H1 (cell line): ENCODE measurements around the gene GPX5. TPM values are rescaled to one million over a fixed set of nuclear protein-coding genes. Genes with fewer than 3 reads are reported as not detected.

ENCODE experiments used
- CTCF ChIA-PET: fragments of 300-600 bp; sonication (Branson Sonifier 250); formaldehyde crosslinking; loops from one replicate; lab custom pipeline; 2021; ENCODE audit not compliant: partially characterized antibody; lab: Charles Lee
- POLR2A ChIA-PET: fragments of 300-600 bp; sonication (Branson Sonifier 250); formaldehyde crosslinking; loops from one replicate; lab custom pipeline; 2021; ENCODE audit warnings: inconsistent platforms; ENCODE audit not compliant: partially characterized antibody; lab: Charles Lee
- DNase-seq, 2 experiments: peaks; one replicate each; pipeline versions ENCODE4 v3.0.0 to v3.0.0-alpha.2; 2010 to 2022; ENCODE audit warnings: low spot score in 2 of 2, low read depth in 1 of 2, mixed read lengths in 1 of 2
- FAIRE-seq: peaks from 2 replicates; lab custom pipeline; 2011; peaks lifted over from hg19 to GRCh38; lab: Jason Lieb, UNC
- H2AFZ ChIP-seq: 2 replicates; pipeline ENCODE4 v1.8.1; 2012; ENCODE audit warnings: low read length, inconsistent platforms
- H2AK5ac ChIP-seq: 2 replicates; pipeline ENCODE4 v1.6.1; 2013; ENCODE audit warnings: low read depth, low read length
- H2BK120ac ChIP-seq: replicated peaks from 2 replicates; pipeline ENCODE3; 2013; ENCODE audit warnings: low read depth, low read length, inconsistent platforms
- H2BK12ac ChIP-seq: 2 replicates; pipeline ENCODE4 v1.6.1; 2013; ENCODE audit warnings: low read depth, low read length
- H2BK15ac ChIP-seq: 2 replicates; pipeline ENCODE4 v1.6.1; 2013; ENCODE audit warnings: low read length
- H2BK20ac ChIP-seq: 2 replicates; pipeline ENCODE4 v1.6.1; 2013; ENCODE audit warnings: low read length
- H2BK5ac ChIP-seq: 2 replicates; pipeline ENCODE4 v1.6.1; 2013; ENCODE audit warnings: low read depth, low read length
- H3K14ac ChIP-seq: 2 replicates; pipeline ENCODE4 v1.6.1; 2013; ENCODE audit warnings: inconsistent platforms; ENCODE audit not compliant: insufficient read length
- H3K18ac ChIP-seq: 2 replicates; pipeline ENCODE4 v1.6.1; 2013; ENCODE audit warnings: low read length; ENCODE audit errors: extremely low read depth
- H3K23ac ChIP-seq: 2 replicates; pipeline ENCODE4 v1.6.1; 2013; ENCODE audit warnings: inconsistent platforms; ENCODE audit not compliant: insufficient read length
- H3K23me2 ChIP-seq: 2 replicates; pipeline ENCODE4 v1.6.1; 2013; ENCODE audit warnings: low read depth, low read length
- H3K27ac ChIP-seq: 2 replicates; pipeline ENCODE4 v1.6.1; 2011; ENCODE audit warnings: low read depth, low read length, inconsistent platforms
- H3K27me3 ChIP-seq, 4 experiments: replicated peaks in 1 of 4; 1 replicate in 1 of 4; 2 replicates in 3 of 4; pipeline versions ENCODE4 v1.6.1 to v1.8.1; 2011 to 2013; ENCODE audit warnings: low read length in 3 of 4, mild to moderate bottlenecking in 3 of 4, inconsistent platforms in 2 of 4, mixed read lengths in 2 of 4, moderate library complexity in 1 of 4; ENCODE audit not compliant: control insufficient read depth in 3 of 4, insufficient read depth in 3 of 4; ENCODE audit errors: extremely low read depth in 1 of 4
- H3K36me3 ChIP-seq, 4 experiments: 2 replicates each; pipeline versions ENCODE4 v1.6.1 to v1.8.1; 2011 to 2013; ENCODE audit warnings: mild to moderate bottlenecking in 4 of 4, low read length in 3 of 4, moderate library complexity in 2 of 4, control low read depth in 1 of 4, inconsistent platforms in 1 of 4; ENCODE audit not compliant: insufficient read depth in 4 of 4, control insufficient read depth in 2 of 4
- H3K4ac ChIP-seq: replicated peaks from 2 replicates; pipeline ENCODE3; 2013; ENCODE audit warnings: low read length, low read depth, mixed read lengths, inconsistent platforms; ENCODE audit not compliant: insufficient read length
- H3K4me1 ChIP-seq, 4 experiments: replicated peaks in 1 of 4; 1 replicate in 1 of 4; 2 replicates in 3 of 4; pipeline versions ENCODE4 v1.6.1 to v1.8.1; 2011 to 2013; ENCODE audit warnings: low read length in 3 of 4, inconsistent platforms in 2 of 4, mixed read lengths in 1 of 4; ENCODE audit not compliant: insufficient read depth in 4 of 4, control insufficient read depth in 3 of 4
- H3K4me2 ChIP-seq, 2 experiments: 2 replicates each; pipeline versions ENCODE4 v1.6.1 to v1.8.1; 2011 to 2013; ENCODE audit warnings: low read depth in 2 of 2, low read length in 2 of 2, control low read depth in 1 of 2, inconsistent platforms in 1 of 2, mild to moderate bottlenecking in 1 of 2; ENCODE audit not compliant: insufficient read depth in 1 of 2
- H3K4me3 ChIP-seq, 4 experiments: fragments of 200-600, 300-600 bp in 1 of 4; sonication (generic), shearing (Covaris generic), sonication (Bioruptor Twin) in 1 of 4; 2 replicates each; pipeline versions ENCODE4 v1.5.1 to v1.8.1; 2011 to 2016; ENCODE audit warnings: low read length in 4 of 4, low read depth in 3 of 4, control low read depth in 2 of 4, inconsistent platforms in 2 of 4, mild to moderate bottlenecking in 2 of 4, mixed read lengths in 1 of 4, moderate library complexity in 1 of 4; ENCODE audit not compliant: insufficient read depth in 2 of 4; ENCODE audit errors: extremely low read depth in 1 of 4
- H3K56ac ChIP-seq: replicated peaks from 2 replicates; pipeline ENCODE3; 2013; ENCODE audit warnings: low read depth, mild to moderate bottlenecking, mixed read lengths, low read length, inconsistent platforms; ENCODE audit not compliant: insufficient read length
- H3K79me1 ChIP-seq: 2 replicates; pipeline ENCODE4 v1.6.1; 2013; ENCODE audit warnings: low read depth, low read length, control low read depth
- H3K79me2 ChIP-seq, 2 experiments: 2 replicates each; pipeline versions ENCODE4 v1.6.1 to v1.8.1; 2012 to 2013; ENCODE audit warnings: low read length in 2 of 2, mild to moderate bottlenecking in 2 of 2, inconsistent platforms in 1 of 2; ENCODE audit not compliant: insufficient read depth in 2 of 2, control insufficient read depth in 1 of 2
- H3K9ac ChIP-seq, 4 experiments: replicated peaks in 1 of 4; 1 replicate in 1 of 4; 2 replicates in 3 of 4; pipeline versions ENCODE4 v1.6.1 to v1.8.1; 2011 to 2013; ENCODE audit warnings: low read depth in 3 of 4, low read length in 3 of 4, control low read depth in 2 of 4, mild to moderate bottlenecking in 2 of 4, moderate library complexity in 2 of 4, inconsistent platforms in 1 of 4; ENCODE audit errors: extremely low read depth in 1 of 4
- H3K9me3 ChIP-seq, 2 experiments: 2 replicates each; pipeline versions ENCODE4 v1.6.1 to v1.8.1; 2012 to 2013; ENCODE audit warnings: mild to moderate bottlenecking in 2 of 2, moderate library complexity in 2 of 2, control low read depth in 1 of 2, inconsistent platforms in 1 of 2, low read depth in 1 of 2, low read length in 1 of 2, mixed read lengths in 1 of 2; ENCODE audit not compliant: insufficient read depth in 2 of 2
- H4K20me1 ChIP-seq, 2 experiments: replicated peaks in 1 of 2; 2 replicates each; pipeline versions ENCODE3 to v1.8.1; 2011 to 2013; ENCODE audit warnings: inconsistent platforms in 2 of 2, low read length in 2 of 2, mild to moderate bottlenecking in 1 of 2; ENCODE audit not compliant: insufficient read depth in 2 of 2, control insufficient read depth in 1 of 2
- H4K5ac ChIP-seq: 2 replicates; pipeline ENCODE4 v1.6.1; 2013; ENCODE audit warnings: low read length, low read depth, mixed read lengths, inconsistent platforms; ENCODE audit not compliant: insufficient read length
- H4K8ac ChIP-seq: 2 replicates; pipeline ENCODE4 v1.8.0; 2013; ENCODE audit warnings: mild to moderate bottlenecking, moderate library complexity, low read length, inconsistent platforms; ENCODE audit not compliant: insufficient read depth; ENCODE audit errors: extremely low read depth
- H4K91ac ChIP-seq: replicated peaks from 2 replicates; pipeline ENCODE3; 2013; ENCODE audit warnings: low read length, mixed read lengths, inconsistent platforms; ENCODE audit not compliant: insufficient read length
- BCL11A ChIP-seq, 2 experiments: IDR thresholded peaks; one replicate each; pipeline ENCODE4 v1.6.1; 2011; ENCODE audit warnings: low read depth in 2 of 2, low read length in 2 of 2, mild to moderate bottlenecking in 2 of 2
- BRCA1 ChIP-seq: IDR thresholded peaks from 2 replicates; pipeline ENCODE4 v1.6.1; 2012; ENCODE audit warnings: low read depth, low read length, improper control_type of control experiment
- CBX5 ChIP-seq: fragments of 300-800, 300-1000 bp; sonication (generic); IDR thresholded peaks from 2 replicates; pipeline ENCODE4 v1.7.1; 2016; ENCODE audit warnings: antibody characterized with exemption, low read length, low read depth
- CBX8 ChIP-seq: fragments of 300-800, 300-1000 bp; sonication (generic); IDR thresholded peaks from 2 replicates; pipeline ENCODE4 v1.7.1; 2016; ENCODE audit warnings: low read depth, low read length, borderline replicate concordance
- CREB1 ChIP-seq: IDR thresholded peaks from 2 replicates; pipeline ENCODE4 v1.6.1; 2012; ENCODE audit warnings: inconsistent platforms
- EP300 ChIP-seq, 2 experiments: IDR thresholded peaks; 1 replicate in 1 of 2; 2 replicates in 1 of 2; pipeline ENCODE4 v1.6.1; 2011 to 2012; ENCODE audit warnings: low read depth in 2 of 2, low read length in 2 of 2, mild to moderate bottlenecking in 2 of 2, borderline replicate concordance in 1 of 2, inconsistent platforms in 1 of 2, moderate library complexity in 1 of 2
- HDAC6 ChIP-seq: IDR thresholded peaks from one replicate; pipeline ENCODE4 v1.7.1; 2012; ENCODE audit warnings: low read depth, mild to moderate bottlenecking, inconsistent platforms, low read length, moderate library complexity
- KDM4A ChIP-seq: IDR thresholded peaks from one replicate; pipeline ENCODE4 v1.7.1; 2012; ENCODE audit warnings: low read depth, mild to moderate bottlenecking, moderate library complexity, low read length, inconsistent platforms; ENCODE audit not compliant: severe bottlenecking
- NANOG ChIP-seq: IDR thresholded peaks from 2 replicates; pipeline ENCODE4 v1.6.1; 2011; ENCODE audit warnings: low read length, low read depth, mild to moderate bottlenecking, inconsistent platforms; ENCODE audit not compliant: insufficient read depth, poor library complexity, severe bottlenecking
- RXRA ChIP-seq: IDR thresholded peaks from 2 replicates; pipeline ENCODE4 v1.6.1; 2011; ENCODE audit warnings: low read depth, mild to moderate bottlenecking, low read length, moderate library complexity; ENCODE audit not compliant: insufficient read depth
- SIN3A ChIP-seq, 2 experiments: IDR thresholded peaks in 1 of 2; conservative IDR thresholded peaks in 1 of 2; 2 replicates each; pipeline ENCODE4 v1.6.1; 2011 to 2012; ENCODE audit warnings: low read length in 2 of 2, improper control_type of control experiment in 1 of 2, low read depth in 1 of 2, mild to moderate bottlenecking in 1 of 2
- SP1 ChIP-seq: IDR thresholded peaks from 2 replicates; pipeline ENCODE4 v1.6.1; 2011; ENCODE audit warnings: low read depth, low read length
- SP4 ChIP-seq: IDR thresholded peaks from 2 replicates; pipeline ENCODE4 v1.6.1; 2012; ENCODE audit warnings: low read length, inconsistent platforms
- WGBS, 2 experiments: shearing (Covaris generic) in 1 of 2; methylation state at CpG; one replicate each; pipeline versions ENCODE4 v1.1.6 to v1.1.7; 2013 to 2015; ENCODE audit warnings: low lambda C conversion rate in 2 of 2, mixed read lengths in 2 of 2, inconsistent platforms in 1 of 2, low coverage in 1 of 2, missing lambda C conversion rate in 1 of 2; ENCODE audit not compliant: insufficient replicate concordance in 2 of 2, insufficient coverage in 1 of 2, insufficient read length in 1 of 2; ENCODE audit errors: extremely low coverage in 1 of 2, missing lambda C conversion rate in 1 of 2; 5-methylcytosine and 5-hydroxymethylcytosine counted together
- polyA plus RNA-seq, 7 experiments: library from polyadenylated mRNA; depleted of rRNA in 3 of 7; stranded (reverse) in 5 of 7; unstranded in 2 of 7; fragments of >200 nt in 5 of 7; fragments of 200-250 nt in 2 of 7; gene quantifications; 1 replicate in 5 of 7; 2 replicates in 1 of 7; 4 replicates in 1 of 7; pipeline versions ENCODE4 v1.2.1 to v1.2.3, GENCODE V29; 2011 to 2013; ENCODE audit warnings: missing spikeins in 2 of 7, mixed read lengths in 2 of 7
- total RNA-seq: library from RNA; stranded (reverse); fragmentation: NEBNext Ultra II Directional; extraction: Animal tissue kit (Norgen Biotek cat#: 25700); gene quantifications from 2 replicates; pipeline ENCODE4 v1.2.1, GENCODE V29; 2021

GPX5 gene
- total and polyA plus RNA-seq, 2 of the 8 experiments (the other 6 are each of a cell fraction or from before 2014, with no cell fraction given) = 0.08 TPM; not detected in 1

DNA sequence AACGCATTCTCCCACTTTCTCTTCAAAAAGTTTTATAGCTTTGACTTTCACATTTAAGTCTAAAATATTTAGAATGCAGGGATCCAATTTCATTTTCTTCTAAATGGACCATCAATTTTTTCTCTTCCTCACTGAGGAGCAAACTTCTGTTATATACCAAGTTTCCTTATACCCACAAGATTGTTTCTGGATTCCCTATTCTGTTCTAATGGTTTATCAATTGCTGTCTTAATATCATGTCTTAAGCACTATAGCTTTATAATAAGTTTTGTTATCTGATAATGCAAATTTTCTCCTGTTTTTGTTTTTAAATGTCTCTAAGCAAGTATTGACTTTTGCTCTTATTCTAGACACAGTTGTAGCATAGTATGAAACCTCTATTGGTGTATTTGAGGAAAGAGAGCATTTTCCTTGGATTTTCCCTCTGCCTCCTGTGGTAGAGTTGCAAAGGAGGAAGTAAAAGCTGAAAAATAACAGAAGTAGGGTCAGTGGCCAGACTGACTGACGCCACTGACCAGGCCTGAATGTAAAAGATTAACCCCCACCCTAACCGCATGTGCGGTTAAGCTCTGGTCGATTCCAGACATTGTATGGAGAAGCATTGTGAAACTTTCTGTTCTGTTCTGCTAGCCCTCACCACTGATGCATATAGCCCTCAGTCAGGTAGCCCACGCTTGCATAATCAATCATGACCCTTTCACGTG is 40.3 kb downstream of the GPX5 start:
- no peak overlapping the region for H3K18ac ChIP-seq
- TF ChIP-seq HDAC6 (no peak), CBX5 (no peak), RXRA (no peak), BRCA1 (no peak), KDM4A (no peak), CBX8 (no peak), SP4 (no peak), NANOG (no peak), SP1 (no peak), SIN3A (conservative IDR thresholded peaks at IDR 0.05 in 1 of 2, IDR thresholded peaks at IDR 0.05 in 1 of 2; ENCODE audit: low read depth in 1 of 2, low read length in 2 of 2) (no peak), EP300 (IDR thresholded peaks at IDR 0.05; ENCODE audit: borderline replicate concordance in 1 of 2, low read depth in 2 of 2, low read length in 2 of 2) (no peak), BCL11A (IDR thresholded peaks at IDR 0.05; ENCODE audit: low read depth in 2 of 2, low read length in 2 of 2) (no peak), CREB1 (no peak)

More for the DNA sequence above, 40.3 kb downstream of the GPX5 start:
- Histone ChIP-seq H3K27ac (no peak overlapping the region), H3K4me2 (no peak overlapping the region), H3K36me3 (no peaks in the 10 kb centered on the region), H4K8ac (no peak overlapping the region), H2BK120ac (no peak overlapping the region), H4K5ac (no peak overlapping the region), H3K4ac (no peak overlapping the region), H3K79me1 (no peaks in the 10 kb centered on the region), H2BK12ac (no peak overlapping the region), H2BK15ac (no peak overlapping the region), H3K9me3 (no peaks in the 10 kb centered on the region), H3K27me3 (no peaks in the 10 kb centered on the region), H2BK5ac (no peak overlapping the region), H3K56ac (no peak overlapping the region), H2AFZ (peak overlapping the region; percentile 43; the same call in 1 of the 2 replicates), H2AK5ac (no peak overlapping the region), H4K91ac (no peak overlapping the region), H4K20me1 (no peaks in the 10 kb centered on the region), H2BK20ac (no peak overlapping the region), H3K23ac (no peak overlapping the region), H3K4me1 (no peaks in the 10 kb centered on the region), H3K4me3 (no peak overlapping the region), H3K79me2 (no peaks in the 10 kb centered on the region), H3K14ac (no peak overlapping the region), H3K9ac (no peak overlapping the region), H3K23me2 (no peaks in the 10 kb centered on the region)
- WGBS, 2 experiments = 81% methylated on average over 7 of the region's 7 CpGs; no CpG with 5 or more reads in 1 of the 2 experiments
- POLR2A ChIA-PET = no interaction called here
- CTCF ChIA-PET = interaction anchor here (0.9 to 1.2 kb wide), 3 partner anchors 15 to 23 kb away, joined by 3 to 5 read pairs (median 4); no protein-coding TSS in a partner anchor
- DNase-seq = no peak
- no peak for FAIRE-seq
